GM23338 (cell line): ENCODE measurements around the gene COL4A1. TPM values are rescaled to one million over a fixed set of nuclear protein-coding genes. Genes with fewer than 3 reads are reported as not detected.

Experiments used
- ATAC-seq: fragments of 200-7000 bp; cut with Tn5 transposase; 3 replicates; pipeline ENCODE4 v1.9.1; 2020
- DNase-seq: peaks from one replicate; pipeline ENCODE4 v3.0.0-alpha.2; 2015; ENCODE audit warnings: low spot score
- H2AFZ ChIP-seq: fragments of 200-600 bp; sonication (generic); 2 replicates; pipeline ENCODE4 v1.8.0; 2016; ENCODE audit warnings: antibody characterized with exemption, mild to moderate bottlenecking, moderate library complexity
- H3F3A ChIP-seq: fragments of 200-600 bp; sonication (generic); replicated peaks from 2 replicates; pipeline ENCODE4 v1.8.0; 2017; ENCODE audit warnings: antibody characterized with exemption, mixed run types, low read depth
- H3K27ac ChIP-seq: fragments of 200-600 bp; sonication (generic); 2 replicates; pipeline ENCODE4 v1.6.1; 2016; ENCODE audit warnings: low read depth
- H3K27me3 ChIP-seq: fragments of 200-600 bp; sonication (generic); 2 replicates; pipeline ENCODE4 v1.8.0; 2016; ENCODE audit warnings: mild to moderate bottlenecking, mixed run types, moderate library complexity; ENCODE audit not compliant: insufficient read depth
- H3K36me3 ChIP-seq: fragments of 200-600 bp; sonication (generic); 2 replicates; pipeline ENCODE4 v1.8.0; 2016; ENCODE audit warnings: mild to moderate bottlenecking; ENCODE audit not compliant: insufficient read depth
- H3K4me1 ChIP-seq: fragments of 200-600 bp; sonication (generic); 2 replicates; pipeline ENCODE4 v1.8.0; 2016; ENCODE audit warnings: mild to moderate bottlenecking, moderate library complexity; ENCODE audit not compliant: insufficient read depth
- H3K4me2 ChIP-seq: fragments of 200-600 bp; sonication (generic); 2 replicates; pipeline ENCODE4 v1.7.1; 2017; ENCODE audit warnings: mixed run types
- H3K4me3 ChIP-seq: fragments of 200-600 bp; sonication (generic); 2 replicates; pipeline ENCODE4 v1.6.1; 2016; ENCODE audit warnings: mixed run types
- H3K79me2 ChIP-seq: fragments of 200-600 bp; sonication (generic); replicated peaks from 2 replicates; pipeline ENCODE4 v1.8.0; 2017; ENCODE audit warnings: mild to moderate bottlenecking; ENCODE audit not compliant: insufficient read depth
- H3K9me2 ChIP-seq: fragments of 200-600 bp; sonication (generic); 2 replicates; pipeline ENCODE4 v1.8.0; 2017; ENCODE audit not compliant: insufficient read depth
- H4K20me1 ChIP-seq: fragments of 200-600 bp; sonication (generic); replicated peaks from 2 replicates; pipeline ENCODE4 v1.8.0; 2017; ENCODE audit warnings: mild to moderate bottlenecking; ENCODE audit not compliant: insufficient read depth
- H3K27ac Mint-ChIP-seq: 2 replicates; pipeline ENCODE4 v1.8.0; 2020; ENCODE audit warnings: inconsistent platforms, mild to moderate bottlenecking, moderate library complexity, mixed read lengths
- H3K27me3 Mint-ChIP-seq: 3 replicates; pipeline ENCODE4 v1.8.0; 2022; ENCODE audit warnings: low read depth, mild to moderate bottlenecking, moderate library complexity, mixed read lengths, inconsistent platforms; ENCODE audit not compliant: insufficient read depth, poor library complexity
- H3K36me3 Mint-ChIP-seq: 3 replicates; pipeline ENCODE4 v1.8.0; 2021; ENCODE audit warnings: low read depth, mild to moderate bottlenecking, inconsistent platforms, moderate library complexity, mixed read lengths
- H3K4me1 Mint-ChIP-seq: 3 replicates; pipeline ENCODE4 v1.8.0; 2020; ENCODE audit warnings: mild to moderate bottlenecking, inconsistent platforms, mixed read lengths
- H3K4me3 Mint-ChIP-seq: 3 replicates; pipeline ENCODE4 v1.8.0; 2021; ENCODE audit warnings: moderate library complexity, mild to moderate bottlenecking, inconsistent platforms, mixed read lengths
- H3K9me3 Mint-ChIP-seq: 3 replicates; pipeline ENCODE4 v1.8.0; 2020; ENCODE audit warnings: moderate library complexity, mild to moderate bottlenecking, inconsistent platforms, mixed read lengths
- CTCF ChIP-seq, 2 experiments: fragments of 200-600 bp in 1 of 2; sonication (generic) in 1 of 2; conservative IDR thresholded peaks; 2 replicates each; pipeline versions ENCODE4 v1.5.1 to v1.6.1; 2016 to 2017; ENCODE audit warnings: antibody characterized with exemption in 2 of 2, low read depth in 2 of 2, mild to moderate bottlenecking in 2 of 2, moderate library complexity in 1 of 2
- EZH2phosphoT487 ChIP-seq: fragments of 200-600 bp; sonication (generic); IDR thresholded peaks from one replicate; pipeline ENCODE4 v1.8.1; 2018; ENCODE audit warnings: antibody characterized with exemption; ENCODE audit not compliant: unreplicated experiment
- JUNB ChIP-seq: IDR thresholded peaks from one replicate; pipeline ENCODE4 v1.6.1; 2016; ENCODE audit warnings: antibody characterized with exemption; ENCODE audit not compliant: unreplicated experiment
- POLR2AphosphoS5 ChIP-seq: IDR thresholded peaks from 2 replicates; pipeline ENCODE4 v1.6.1; 2016; ENCODE audit warnings: antibody characterized with exemption, low read depth
- polyA plus RNA-seq: library from polyadenylated mRNA; unstranded; fragments of >200 nt; fragmentation: Nextera tagmentation; extraction: Ambion mirVana; gene quantifications from 2 replicates; pipeline ENCODE4 v1.2.1, GENCODE V29; 2016
- total RNA-seq: library from RNA; depleted of rRNA; stranded (reverse); fragments of >200 nt; shearing (Covaris generic); gene quantifications from 2 replicates; pipeline ENCODE4 v1.2.3, GENCODE V29; 2014
- TF ChIP-seq, protein P1 (sequence below): IDR thresholded peaks from 2 replicates; pipeline ENCODE4 v1.6.1; 2016; ENCODE audit warnings: antibody characterized with exemption
- TF ChIP-seq, protein P2 (sequence below): IDR thresholded peaks from one replicate; pipeline ENCODE4 v1.6.1; 2018; ENCODE audit warnings: antibody characterized with exemption; ENCODE audit not compliant: unreplicated experiment
- TF ChIP-seq, protein P3 (sequence below): fragments of 250-450 bp; sonication (Bioruptor Pico); IDR thresholded peaks from 2 replicates; pipeline ENCODE4 v1.5.0; 2020; ENCODE audit warnings: mild to moderate bottlenecking, moderate library complexity

Gene COL4A1
- total and polyA plus RNA-seq, 2 experiments from 2014 or later, result 39.1 to 110 TPM

DNA sequence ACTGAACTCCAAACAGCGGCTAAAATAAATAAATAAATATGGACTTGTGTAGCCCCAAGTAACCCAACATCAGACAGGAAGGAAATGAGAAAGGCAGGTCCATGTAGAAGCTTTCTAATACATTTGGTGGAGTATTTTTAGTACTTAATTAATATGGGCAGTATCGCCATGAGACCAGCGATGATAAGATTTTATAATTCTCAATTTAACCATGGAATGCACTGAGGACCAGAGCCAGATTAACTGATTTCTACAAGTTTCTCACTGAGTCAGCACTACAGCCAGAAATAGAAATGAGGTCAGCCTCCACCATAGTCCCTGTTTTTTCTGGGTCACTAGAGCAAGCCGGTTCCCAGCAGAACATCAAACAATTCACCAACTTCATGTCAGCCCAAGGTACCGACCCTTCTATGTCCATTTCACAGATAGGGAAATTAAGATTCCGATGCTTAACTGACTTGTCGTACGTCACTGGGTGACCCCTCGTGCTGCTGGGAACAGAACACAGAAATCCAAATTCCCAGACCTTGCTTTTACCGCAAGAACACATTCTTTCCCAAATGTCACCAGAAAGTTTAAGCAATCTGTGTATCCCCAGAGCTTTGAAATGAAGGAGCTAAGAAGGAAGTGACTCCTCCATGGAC lies 90.4 kb downstream of the COL4A1 start (continued):
- TF ChIP-seq CTCF (conservative IDR thresholded peaks at IDR 0.05; ENCODE audit: low read depth in 2 of 2) (no peak), EZH2phosphoT487 (no peak), JUNB (no peak), POLR2AphosphoS5 (no peak)
- TF ChIP-seq, protein P1, sequence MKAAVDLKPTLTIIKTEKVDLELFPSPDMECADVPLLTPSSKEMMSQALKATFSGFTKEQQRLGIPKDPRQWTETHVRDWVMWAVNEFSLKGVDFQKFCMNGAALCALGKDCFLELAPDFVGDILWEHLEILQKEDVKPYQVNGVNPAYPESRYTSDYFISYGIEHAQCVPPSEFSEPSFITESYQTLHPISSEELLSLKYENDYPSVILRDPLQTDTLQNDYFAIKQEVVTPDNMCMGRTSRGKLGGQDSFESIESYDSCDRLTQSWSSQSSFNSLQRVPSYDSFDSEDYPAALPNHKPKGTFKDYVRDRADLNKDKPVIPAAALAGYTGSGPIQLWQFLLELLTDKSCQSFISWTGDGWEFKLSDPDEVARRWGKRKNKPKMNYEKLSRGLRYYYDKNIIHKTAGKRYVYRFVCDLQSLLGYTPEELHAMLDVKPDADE, result no peak
- TF ChIP-seq, protein P2, sequence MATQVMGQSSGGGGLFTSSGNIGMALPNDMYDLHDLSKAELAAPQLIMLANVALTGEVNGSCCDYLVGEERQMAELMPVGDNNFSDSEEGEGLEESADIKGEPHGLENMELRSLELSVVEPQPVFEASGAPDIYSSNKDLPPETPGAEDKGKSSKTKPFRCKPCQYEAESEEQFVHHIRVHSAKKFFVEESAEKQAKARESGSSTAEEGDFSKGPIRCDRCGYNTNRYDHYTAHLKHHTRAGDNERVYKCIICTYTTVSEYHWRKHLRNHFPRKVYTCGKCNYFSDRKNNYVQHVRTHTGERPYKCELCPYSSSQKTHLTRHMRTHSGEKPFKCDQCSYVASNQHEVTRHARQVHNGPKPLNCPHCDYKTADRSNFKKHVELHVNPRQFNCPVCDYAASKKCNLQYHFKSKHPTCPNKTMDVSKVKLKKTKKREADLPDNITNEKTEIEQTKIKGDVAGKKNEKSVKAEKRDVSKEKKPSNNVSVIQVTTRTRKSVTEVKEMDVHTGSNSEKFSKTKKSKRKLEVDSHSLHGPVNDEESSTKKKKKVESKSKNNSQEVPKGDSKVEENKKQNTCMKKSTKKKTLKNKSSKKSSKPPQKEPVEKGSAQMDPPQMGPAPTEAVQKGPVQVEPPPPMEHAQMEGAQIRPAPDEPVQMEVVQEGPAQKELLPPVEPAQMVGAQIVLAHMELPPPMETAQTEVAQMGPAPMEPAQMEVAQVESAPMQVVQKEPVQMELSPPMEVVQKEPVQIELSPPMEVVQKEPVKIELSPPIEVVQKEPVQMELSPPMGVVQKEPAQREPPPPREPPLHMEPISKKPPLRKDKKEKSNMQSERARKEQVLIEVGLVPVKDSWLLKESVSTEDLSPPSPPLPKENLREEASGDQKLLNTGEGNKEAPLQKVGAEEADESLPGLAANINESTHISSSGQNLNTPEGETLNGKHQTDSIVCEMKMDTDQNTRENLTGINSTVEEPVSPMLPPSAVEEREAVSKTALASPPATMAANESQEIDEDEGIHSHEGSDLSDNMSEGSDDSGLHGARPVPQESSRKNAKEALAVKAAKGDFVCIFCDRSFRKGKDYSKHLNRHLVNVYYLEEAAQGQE, result no peak

DNA sequence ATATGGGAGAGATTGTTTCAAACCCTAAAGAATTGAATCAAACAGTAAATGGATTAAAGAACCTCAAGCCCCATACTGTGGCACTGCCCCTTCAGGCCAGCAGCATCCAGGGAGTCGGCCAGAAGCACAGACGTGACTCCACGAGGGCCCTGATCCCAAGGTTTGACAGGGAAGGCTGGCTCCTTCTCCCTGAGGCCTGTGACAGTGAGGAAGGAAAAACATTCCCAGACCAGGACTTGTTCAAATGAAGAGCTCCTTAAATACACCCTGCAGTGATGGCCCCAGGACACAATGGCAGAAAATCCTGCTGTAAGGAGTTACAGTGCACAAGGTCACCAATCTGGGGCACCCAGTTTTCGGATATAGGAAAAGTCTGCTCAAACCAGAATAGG lies 91.0 kb downstream of the COL4A1 start:
- H4K20me1 ChIP-seq, result no peaks in the 10 kb centered on the region
- H2AFZ ChIP-seq, result no peak overlapping the region
- H3K27ac Mint-ChIP-seq, result no peak overlapping the region
- no peaks in the 10 kb centered on the region for H3K9me2 ChIP-seq
- H3K27ac ChIP-seq, result no peak overlapping the region
- no peaks in the 10 kb centered on the region for H3K9me3 Mint-ChIP-seq
- H3K4me1 Mint-ChIP-seq, result peaks cover 11% of the 10 kb centered on the region; the same call in 2 of the 3 replicates
- no peak overlapping the region for H3K4me3 ChIP-seq
- H3K36me3 Mint-ChIP-seq, result no peaks in the 10 kb centered on the region
- no peak for DNase-seq
- H3K79me2 ChIP-seq, result no peaks in the 10 kb centered on the region; the same call in 1 of the 2 replicates
- no peaks in the 10 kb centered on the region for H3K36me3 ChIP-seq
- H3K4me2 ChIP-seq, result no peak overlapping the region
- H3K27me3 ChIP-seq, result no peaks in the 10 kb centered on the region
- H3K4me1 ChIP-seq, result 0 out of 2 replicates have a peak, but pooled peaks cover 4% of the 10 kb centered on the region
- H3K27me3 Mint-ChIP-seq, result no peaks in the 10 kb centered on the region
- no peak for ATAC-seq
- H3K4me3 Mint-ChIP-seq, result no peak overlapping the region
- no peaks in the 10 kb centered on the region for H3F3A ChIP-seq
- TF ChIP-seq, protein P1, result no peak
- TF ChIP-seq CTCF (conservative IDR thresholded peaks at IDR 0.05; ENCODE audit: low read depth in 2 of 2), result no peak
- TF ChIP-seq, protein P3, sequence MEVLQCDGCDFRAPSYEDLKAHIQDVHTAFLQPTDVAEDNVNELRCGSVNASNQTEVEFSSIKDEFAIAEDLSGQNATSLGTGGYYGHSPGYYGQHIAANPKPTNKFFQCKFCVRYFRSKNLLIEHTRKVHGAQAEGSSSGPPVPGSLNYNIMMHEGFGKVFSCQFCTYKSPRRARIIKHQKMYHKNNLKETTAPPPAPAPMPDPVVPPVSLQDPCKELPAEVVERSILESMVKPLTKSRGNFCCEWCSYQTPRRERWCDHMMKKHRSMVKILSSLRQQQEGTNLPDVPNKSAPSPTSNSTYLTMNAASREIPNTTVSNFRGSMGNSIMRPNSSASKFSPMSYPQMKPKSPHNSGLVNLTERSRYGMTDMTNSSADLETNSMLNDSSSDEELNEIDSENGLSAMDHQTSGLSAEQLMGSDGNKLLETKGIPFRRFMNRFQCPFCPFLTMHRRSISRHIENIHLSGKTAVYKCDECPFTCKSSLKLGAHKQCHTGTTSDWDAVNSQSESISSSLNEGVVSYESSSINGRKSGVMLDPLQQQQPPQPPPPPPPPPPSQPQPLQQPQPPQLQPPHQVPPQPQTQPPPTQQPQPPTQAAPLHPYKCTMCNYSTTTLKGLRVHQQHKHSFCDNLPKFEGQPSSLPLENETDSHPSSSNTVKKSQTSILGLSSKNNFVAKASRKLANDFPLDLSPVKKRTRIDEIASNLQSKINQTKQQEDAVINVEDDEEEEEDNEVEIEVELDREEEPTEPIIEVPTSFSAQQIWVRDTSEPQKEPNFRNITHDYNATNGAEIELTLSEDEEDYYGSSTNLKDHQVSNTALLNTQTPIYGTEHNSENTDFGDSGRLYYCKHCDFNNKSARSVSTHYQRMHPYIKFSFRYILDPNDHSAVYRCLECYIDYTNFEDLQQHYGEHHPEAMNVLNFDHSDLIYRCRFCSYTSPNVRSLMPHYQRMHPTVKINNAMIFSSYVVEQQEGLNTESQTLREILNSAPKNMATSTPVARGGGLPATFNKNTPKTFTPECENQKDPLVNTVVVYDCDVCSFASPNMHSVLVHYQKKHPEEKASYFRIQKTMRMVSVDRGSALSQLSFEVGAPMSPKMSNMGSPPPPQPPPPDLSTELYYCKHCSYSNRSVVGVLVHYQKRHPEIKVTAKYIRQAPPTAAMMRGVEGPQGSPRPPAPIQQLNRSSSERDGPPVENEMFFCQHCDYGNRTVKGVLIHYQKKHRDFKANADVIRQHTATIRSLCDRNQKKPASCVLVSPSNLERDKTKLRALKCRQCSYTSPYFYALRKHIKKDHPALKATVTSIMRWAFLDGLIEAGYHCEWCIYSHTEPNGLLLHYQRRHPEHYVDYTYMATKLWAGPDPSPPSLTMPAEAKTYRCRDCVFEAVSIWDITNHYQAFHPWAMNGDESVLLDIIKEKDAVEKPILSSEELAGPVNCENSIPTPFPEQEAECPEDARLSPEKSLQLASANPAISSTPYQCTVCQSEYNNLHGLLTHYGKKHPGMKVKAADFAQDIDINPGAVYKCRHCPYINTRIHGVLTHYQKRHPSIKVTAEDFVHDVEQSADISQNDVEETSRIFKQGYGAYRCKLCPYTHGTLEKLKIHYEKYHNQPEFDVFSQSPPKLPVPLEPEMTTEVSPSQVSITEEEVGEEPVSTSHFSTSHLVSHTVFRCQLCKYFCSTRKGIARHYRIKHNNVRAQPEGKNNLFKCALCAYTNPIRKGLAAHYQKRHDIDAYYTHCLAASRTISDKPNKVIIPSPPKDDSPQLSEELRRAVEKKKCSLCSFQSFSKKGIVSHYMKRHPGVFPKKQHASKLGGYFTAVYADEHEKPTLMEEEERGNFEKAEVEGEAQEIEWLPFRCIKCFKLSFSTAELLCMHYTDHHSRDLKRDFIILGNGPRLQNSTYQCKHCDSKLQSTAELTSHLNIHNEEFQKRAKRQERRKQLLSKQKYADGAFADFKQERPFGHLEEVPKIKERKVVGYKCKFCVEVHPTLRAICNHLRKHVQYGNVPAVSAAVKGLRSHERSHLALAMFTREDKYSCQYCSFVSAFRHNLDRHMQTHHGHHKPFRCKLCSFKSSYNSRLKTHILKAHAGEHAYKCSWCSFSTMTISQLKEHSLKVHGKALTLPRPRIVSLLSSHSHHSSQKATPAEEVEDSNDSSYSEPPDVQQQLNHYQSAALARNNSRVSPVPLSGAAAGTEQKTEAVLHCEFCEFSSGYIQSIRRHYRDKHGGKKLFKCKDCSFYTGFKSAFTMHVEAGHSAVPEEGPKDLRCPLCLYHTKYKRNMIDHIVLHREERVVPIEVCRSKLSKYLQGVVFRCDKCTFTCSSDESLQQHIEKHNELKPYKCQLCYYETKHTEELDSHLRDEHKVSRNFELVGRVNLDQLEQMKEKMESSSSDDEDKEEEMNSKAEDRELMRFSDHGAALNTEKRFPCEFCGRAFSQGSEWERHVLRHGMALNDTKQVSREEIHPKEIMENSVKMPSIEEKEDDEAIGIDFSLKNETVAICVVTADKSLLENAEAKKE (CRISPR knock-in tag), result no peak
